ENCODE measurements around the gene CUBN.
"Not testable (repeated sequence)": the region's sequence is repeated elsewhere in the genome, so short reads cannot be mapped to it uniquely, and the experiment has no call there.

Gene CUBN

GRCh38 chr10:17033529-17034260, 95.9 kb downstream of the CUBN start:
- no peak for DNase-seq

GRCh38 chr10:17031637-17032635, 97.7 kb downstream of the CUBN start:
- DNase-seq, result peak in 1 of 2 experiments; percentile 12

GRCh38 chr10:17029581-17030271, 99.9 kb downstream of the CUBN start:
- no peak for DNase-seq

- no peak for DNase-seq
Measured at GRCh38 chr10:17029239-17029580, 100.4 kb downstream of the CUBN start.

- no peak for DNase-seq
Measured at GRCh38 chr10:17028798-17029197, 100.8 kb downstream of the CUBN start.

- DNase-seq, result no peak
Measured at GRCh38 chr10:17026686-17027485, 102.7 kb downstream of the CUBN start.

GRCh38 chr10:17025444-17026295, 103.9 kb downstream of the CUBN start:
- DNase-seq, result no peak

GRCh38 chr10:17024461-17024860, 105.2 kb downstream of the CUBN start:
- DNase-seq, result no peak

- no peak for DNase-seq
Measured at GRCh38 chr10:17023386-17024298, 106.0 kb downstream of the CUBN start.

GRCh38 chr10:17022896-17023295, 106.7 kb downstream of the CUBN start:
- DNase-seq, result no peak

- no peak for DNase-seq
Measured at GRCh38 chr10:17022466-17022825, 107.2 kb downstream of the CUBN start.

- no peak for DNase-seq
Measured at GRCh38 chr10:17021656-17022465, 107.8 kb downstream of the CUBN start.

GRCh38 chr10:17019696-17020095, 109.9 kb downstream of the CUBN start:
- no peak for DNase-seq

- DNase-seq, result not testable (repeated sequence)
Measured at GRCh38 chr10:17013131-17013983, 116.3 kb downstream of the CUBN start.

GRCh38 chr10:17012731-17013130, 116.9 kb downstream of the CUBN start:
- DNase-seq, result not testable (repeated sequence)

GRCh38 chr10:17010363-17011145, 119.1 kb downstream of the CUBN start:
- no peak for DNase-seq

GRCh38 chr10:17009212-17009700, 120.4 kb downstream of the CUBN start:
- DNase-seq, result no peak

GRCh38 chr10:17007418-17007770, 122.2 kb downstream of the CUBN start:
- DNase-seq, result no peak
